Fibroblast of lung (primary cell): ENCODE measurements around the gene VIPR2. TPM values are rescaled to one million over a fixed set of nuclear protein-coding genes. Genes with fewer than 3 reads are reported as not detected.

Experiments used
- DNase-seq, 2 donors: peaks; one replicate each; pipeline versions ENCODE4 v3.0.0 to v3.0.0-alpha.2; 2010; ENCODE audit warnings: low read depth in 2 of 2
- H2AFZ ChIP-seq: 2 replicates; pipeline ENCODE4 v1.5.1; 2012; ENCODE audit warnings: low read length, control low read depth, inconsistent platforms
- H3K27ac ChIP-seq: 2 replicates; pipeline ENCODE4 v1.5.1; 2011; ENCODE audit warnings: low read length, control low read depth; ENCODE audit not compliant: insufficient read depth
- H3K27me3 ChIP-seq: 2 replicates; pipeline ENCODE4 v1.5.1; 2011; ENCODE audit warnings: mild to moderate bottlenecking, low read length; ENCODE audit not compliant: control insufficient read depth, insufficient read depth
- H3K36me3 ChIP-seq: 2 replicates; pipeline ENCODE4 v1.5.1; 2011; ENCODE audit warnings: low read length; ENCODE audit not compliant: control insufficient read depth, insufficient read depth
- H3K4me1 ChIP-seq: 2 replicates; pipeline ENCODE4 v1.5.1; 2011; ENCODE audit warnings: low read length; ENCODE audit not compliant: control insufficient read depth, insufficient read depth; ENCODE audit errors: extremely low read depth
- H3K4me2 ChIP-seq: 2 replicates; pipeline ENCODE4 v1.5.1; 2011; ENCODE audit warnings: low read length, control low read depth; ENCODE audit not compliant: insufficient read depth; ENCODE audit errors: extremely low read depth
- H3K4me3 ChIP-seq, 4 experiments: fragments of 200-600 bp in 1 of 4; sonication (generic) in 1 of 4; replicated peaks in 1 of 4; 2 replicates each; pipeline ENCODE4 v1.5.1; 2011 to 2016; ENCODE audit warnings: low read length in 4 of 4, low read depth in 3 of 4, mild to moderate bottlenecking in 3 of 4, control low read depth in 2 of 4, inconsistent platforms in 1 of 4, mixed read lengths in 1 of 4; ENCODE audit not compliant: insufficient read depth in 1 of 4; ENCODE audit errors: control extremely low read depth in 1 of 4
- H3K79me2 ChIP-seq: 2 replicates; pipeline ENCODE4 v1.5.1; 2012; ENCODE audit warnings: mild to moderate bottlenecking, low read length, inconsistent platforms; ENCODE audit not compliant: control insufficient read depth, insufficient read depth
- H3K9ac ChIP-seq: 2 replicates; pipeline ENCODE4 v1.5.1; 2011; ENCODE audit warnings: mild to moderate bottlenecking, low read length, control low read depth; ENCODE audit not compliant: insufficient read depth
- H3K9me3 ChIP-seq: 2 replicates; pipeline ENCODE4 v1.5.1; 2012; ENCODE audit warnings: low read depth, low read length; ENCODE audit not compliant: control insufficient read depth, insufficient read depth
- H4K20me1 ChIP-seq: 2 replicates; pipeline ENCODE4 v1.5.1; 2011; ENCODE audit warnings: low read length; ENCODE audit not compliant: control insufficient read depth, insufficient read depth; ENCODE audit errors: extremely low read depth
- CTCF ChIP-seq, 2 donors: IDR thresholded peaks in 1 of 2; conservative IDR thresholded peaks in 1 of 2; 1 replicate in 1 of 2; 2 replicates in 1 of 2; pipeline ENCODE4 v1.5.1; 2011 to 2012; ENCODE audit warnings: low read length in 2 of 2, control low read depth in 1 of 2, inconsistent platforms in 1 of 2, low read depth in 1 of 2, mild to moderate bottlenecking in 1 of 2
- EZH2 ChIP-seq: IDR thresholded peaks from 2 replicates; pipeline ENCODE4 v1.5.1; 2012; ENCODE audit warnings: low read length, control low read depth, mild to moderate bottlenecking; ENCODE audit errors: missing control alignments
- polyA plus RNA-seq, 2 donors: library from polyadenylated mRNA; depleted of rRNA in 1 of 2; stranded (reverse) in 1 of 2; unstranded in 1 of 2; fragments of >200 nt; gene quantifications; 2 replicates each; pipeline ENCODE4 v1.2.1, GENCODE V29; 2011 to 2012; ENCODE audit warnings: missing spikeins in 1 of 2
- total RNA-seq: library from RNA; depleted of rRNA; stranded (reverse); fragments of >200 nt; gene quantifications from 2 replicates; pipeline ENCODE4 v1.2.1, GENCODE V29; 2014

VIPR2 gene
- total and polyA plus RNA-seq, 2 donors (not counting 1 experiment from before 2014, with no cell fraction given): not detected

- Histone ChIP-seq H3K27me3 (no peaks in the 10 kb centered on the region), H3K4me3 (no peak overlapping the region), H2AFZ (no peak overlapping the region), H3K9me3 (no peaks in the 10 kb centered on the region), H3K9ac (no peak overlapping the region), H3K27ac (no peak overlapping the region), H4K20me1 (no peaks in the 10 kb centered on the region), H3K4me2 (no peak overlapping the region), H3K79me2 (no peaks in the 10 kb centered on the region), H3K4me1 (no peaks in the 10 kb centered on the region), H3K36me3 (no peaks in the 10 kb centered on the region)
- no peak for DNase-seq
- TF ChIP-seq CTCF (conservative IDR thresholded peaks at IDR 0.05 in 1 of 2, IDR thresholded peaks at IDR 0.05 in 1 of 2; ENCODE audit: low read depth in 1 of 2, low read length in 2 of 2): no peak
- no peak for TF ChIP-seq EZH2
Observed at GRCh38 chr7:159004411-159004810, 140.3 kb downstream of the VIPR2 start.

- Histone ChIP-seq H2AFZ (no peak overlapping the region), H3K36me3 (no peaks in the 10 kb centered on the region), H3K4me3 (no peak overlapping the region), H3K27ac (no peak overlapping the region), H3K4me1 (no peaks in the 10 kb centered on the region), H3K4me2 (no peak overlapping the region), H3K79me2 (no peaks in the 10 kb centered on the region), H3K9ac (no peak overlapping the region), H3K9me3 (no peaks in the 10 kb centered on the region), H3K27me3 (no peaks in the 10 kb centered on the region), H4K20me1 (no peaks in the 10 kb centered on the region)
- no peak for DNase-seq
- TF ChIP-seq EZH2 (no peak), CTCF (conservative IDR thresholded peaks at IDR 0.05 in 1 of 2, IDR thresholded peaks at IDR 0.05 in 1 of 2; ENCODE audit: low read depth in 1 of 2, low read length in 2 of 2) (no peak)
Observed at GRCh38 chr7:159001811-159002210, 142.9 kb downstream of the VIPR2 start.

DNA sequence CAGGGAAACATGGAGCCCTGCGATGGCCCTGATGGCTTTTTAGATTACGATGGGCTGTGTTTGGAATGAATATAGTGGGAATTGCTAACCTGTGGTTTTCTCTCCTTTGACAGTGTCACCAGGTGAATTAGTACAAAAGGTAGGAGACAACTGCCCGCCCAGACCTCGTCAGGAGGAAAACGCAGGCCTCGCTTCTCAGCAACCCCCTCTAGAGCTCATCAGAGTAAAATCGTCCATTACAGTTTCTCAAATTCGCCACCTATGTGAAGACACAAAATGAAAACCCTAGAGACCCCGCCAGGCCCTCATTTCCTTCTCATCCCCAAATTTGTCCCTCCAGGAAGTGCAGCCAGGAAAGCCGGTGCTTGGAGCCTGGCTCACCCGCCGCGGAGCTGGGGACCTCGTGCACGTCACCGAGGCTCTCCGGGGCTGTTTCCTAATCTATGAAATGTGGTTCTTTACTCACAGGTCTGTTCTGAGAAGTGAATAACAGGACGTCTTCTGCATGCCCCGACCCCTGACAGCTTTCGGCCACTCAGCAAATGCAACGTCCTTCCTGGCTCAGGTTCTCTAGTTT lies 143.7 kb downstream of the VIPR2 start:
- Histone ChIP-seq H3K79me2 (no peaks in the 10 kb centered on the region), H3K4me1 (no peaks in the 10 kb centered on the region), H3K27me3 (no peaks in the 10 kb centered on the region), H3K4me3 (no peak overlapping the region), H3K27ac (no peak overlapping the region), H3K4me2 (no peak overlapping the region), H3K9me3 (no peaks in the 10 kb centered on the region), H4K20me1 (no peaks in the 10 kb centered on the region), H3K9ac (no peak overlapping the region), H2AFZ (no peak overlapping the region), H3K36me3 (no peaks in the 10 kb centered on the region)
- TF ChIP-seq CTCF (conservative IDR thresholded peaks at IDR 0.05 in 1 of 2, IDR thresholded peaks at IDR 0.05 in 1 of 2; ENCODE audit: low read depth in 1 of 2, low read length in 2 of 2): no peak
- TF ChIP-seq EZH2: no peak
- DNase-seq: no peak
